Neutrophil (primary cell): ENCODE measurements around the gene PLXNA2.

Experiments used
- H3K27ac ChIP-seq: fragments of 200-600 bp; sonication (generic); 2 replicates; pipeline ENCODE4 v1.5.1; 2016; ENCODE audit warnings: mild to moderate bottlenecking, moderate library complexity
- H3K27me3 ChIP-seq: fragments of 200-600 bp; sonication (generic); 2 replicates; pipeline ENCODE4 v1.6.0; 2016; ENCODE audit warnings: mild to moderate bottlenecking
- H3K36me3 ChIP-seq: fragments of 200-600 bp; sonication (generic); 2 replicates; pipeline ENCODE4 v1.5.1; 2017
- H3K4me1 ChIP-seq, 2 experiments: fragments of 200-600 bp in 1 of 2; sonication (generic) in 1 of 2; 1 replicate in 1 of 2; 2 replicates in 1 of 2; pipeline versions ENCODE4 v1.5.1 to v1.6.1; 2013 to 2016; ENCODE audit warnings: low read depth in 1 of 2, low read length in 1 of 2, mild to moderate bottlenecking in 1 of 2, moderate library complexity in 1 of 2; ENCODE audit not compliant: control insufficient read depth in 1 of 2, insufficient read depth in 1 of 2
- H3K4me3 ChIP-seq, 2 experiments: fragments of 200-600 bp in 1 of 2; sonication (generic) in 1 of 2; 1 replicate in 1 of 2; 2 replicates in 1 of 2; pipeline ENCODE4 v1.5.1; 2013 to 2016; ENCODE audit warnings: low read depth in 1 of 2, low read length in 1 of 2, mild to moderate bottlenecking in 1 of 2, moderate library complexity in 1 of 2
- H3K9me3 ChIP-seq: fragments of 200-600 bp; sonication (generic); 2 replicates; pipeline ENCODE4 v1.5.1; 2016
- TF ChIP-seq, protein P1 (sequence below): fragments of 200-600 bp; sonication (generic); IDR thresholded peaks from 2 replicates; pipeline ENCODE4 v1.5.1; 2016; ENCODE audit warnings: antibody characterized with exemption

Gene PLXNA2

DNA sequence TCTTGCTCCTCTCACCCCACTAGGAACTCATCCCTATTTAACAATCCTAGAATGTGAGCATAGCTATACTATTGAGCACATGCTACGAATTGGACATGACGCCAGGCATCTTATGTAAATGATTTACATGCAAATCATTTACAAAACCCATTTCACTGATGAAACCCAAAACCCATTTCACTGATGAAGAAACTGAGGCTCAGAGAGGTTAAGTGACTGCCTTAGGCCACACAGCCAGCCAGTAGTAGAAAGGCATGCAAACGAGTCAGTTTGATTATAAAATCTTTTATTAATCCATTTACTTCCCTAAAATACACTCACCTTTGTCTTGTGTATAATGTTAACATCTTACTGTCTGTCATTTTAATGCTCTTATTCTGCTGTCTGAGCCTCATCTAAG lies 87.9 kb downstream of the PLXNA2 start:
- no peaks in the 10 kb centered on the region for H3K9me3 ChIP-seq
- H3K4me3 ChIP-seq: no peak overlapping the region
- TF ChIP-seq, protein P1, sequence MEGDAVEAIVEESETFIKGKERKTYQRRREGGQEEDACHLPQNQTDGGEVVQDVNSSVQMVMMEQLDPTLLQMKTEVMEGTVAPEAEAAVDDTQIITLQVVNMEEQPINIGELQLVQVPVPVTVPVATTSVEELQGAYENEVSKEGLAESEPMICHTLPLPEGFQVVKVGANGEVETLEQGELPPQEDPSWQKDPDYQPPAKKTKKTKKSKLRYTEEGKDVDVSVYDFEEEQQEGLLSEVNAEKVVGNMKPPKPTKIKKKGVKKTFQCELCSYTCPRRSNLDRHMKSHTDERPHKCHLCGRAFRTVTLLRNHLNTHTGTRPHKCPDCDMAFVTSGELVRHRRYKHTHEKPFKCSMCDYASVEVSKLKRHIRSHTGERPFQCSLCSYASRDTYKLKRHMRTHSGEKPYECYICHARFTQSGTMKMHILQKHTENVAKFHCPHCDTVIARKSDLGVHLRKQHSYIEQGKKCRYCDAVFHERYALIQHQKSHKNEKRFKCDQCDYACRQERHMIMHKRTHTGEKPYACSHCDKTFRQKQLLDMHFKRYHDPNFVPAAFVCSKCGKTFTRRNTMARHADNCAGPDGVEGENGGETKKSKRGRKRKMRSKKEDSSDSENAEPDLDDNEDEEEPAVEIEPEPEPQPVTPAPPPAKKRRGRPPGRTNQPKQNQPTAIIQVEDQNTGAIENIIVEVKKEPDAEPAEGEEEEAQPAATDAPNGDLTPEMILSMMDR: no peak
- H3K27ac ChIP-seq: no peak overlapping the region
- no peaks in the 10 kb centered on the region for H3K4me1 ChIP-seq
- H3K27me3 ChIP-seq: peaks cover 11% of the 10 kb centered on the region
- H3K36me3 ChIP-seq: no peaks in the 10 kb centered on the region

DNA sequence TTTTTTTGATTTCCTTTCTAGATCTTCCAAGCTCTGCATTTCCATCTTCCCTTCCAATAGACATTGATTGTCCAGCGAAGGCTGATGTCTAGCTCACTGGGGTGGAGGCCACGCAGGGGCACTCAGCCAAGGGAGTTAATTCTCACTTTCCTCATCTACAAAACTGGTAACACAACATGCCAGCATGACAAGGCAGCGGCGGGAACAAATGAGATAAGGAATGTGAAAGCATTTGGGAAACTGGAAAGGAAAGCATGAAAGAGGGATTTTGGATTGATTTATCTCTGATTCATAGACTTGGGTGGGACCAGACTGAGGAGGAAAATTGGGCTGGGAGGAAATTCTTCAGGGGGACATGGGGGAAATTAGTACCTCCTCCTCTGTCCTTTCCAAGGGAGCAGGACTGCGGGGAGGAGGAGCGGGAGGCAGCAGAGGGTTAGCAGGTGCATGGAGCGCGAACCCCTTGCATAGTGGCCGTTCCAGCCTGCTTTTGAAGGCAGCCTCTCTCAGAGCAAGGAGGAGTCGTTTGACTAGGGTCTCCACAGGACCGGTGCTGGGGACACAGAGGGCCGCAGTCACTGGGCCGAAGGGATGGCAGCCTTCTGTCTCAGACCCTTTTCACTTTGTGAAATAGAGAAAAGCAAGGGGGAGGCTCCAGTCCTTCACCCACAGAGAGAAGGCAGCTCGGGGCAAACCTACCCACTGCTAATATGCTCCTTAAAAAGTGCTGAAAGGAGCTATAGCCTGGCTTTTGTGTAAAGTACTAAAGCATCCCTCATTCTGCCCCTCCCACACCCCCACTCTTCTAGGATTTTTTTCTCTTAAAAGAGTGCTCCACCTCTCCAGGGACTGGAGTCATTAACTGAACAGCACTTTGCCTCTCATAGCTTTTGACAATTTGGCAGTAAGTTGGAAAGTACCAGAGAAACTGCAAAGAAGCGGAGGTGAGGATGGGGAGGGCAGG lies 89.2 kb downstream of the PLXNA2 start:
- no peak overlapping the region for H3K27ac ChIP-seq
- TF ChIP-seq, protein P1: no peak
- no peaks in the 10 kb centered on the region for H3K36me3 ChIP-seq
- H3K4me1 ChIP-seq: no peaks in the 10 kb centered on the region
- no peak overlapping the region for H3K4me3 ChIP-seq
- H3K27me3 ChIP-seq: peaks cover 13% of the 10 kb centered on the region
- no peaks in the 10 kb centered on the region for H3K9me3 ChIP-seq

DNA sequence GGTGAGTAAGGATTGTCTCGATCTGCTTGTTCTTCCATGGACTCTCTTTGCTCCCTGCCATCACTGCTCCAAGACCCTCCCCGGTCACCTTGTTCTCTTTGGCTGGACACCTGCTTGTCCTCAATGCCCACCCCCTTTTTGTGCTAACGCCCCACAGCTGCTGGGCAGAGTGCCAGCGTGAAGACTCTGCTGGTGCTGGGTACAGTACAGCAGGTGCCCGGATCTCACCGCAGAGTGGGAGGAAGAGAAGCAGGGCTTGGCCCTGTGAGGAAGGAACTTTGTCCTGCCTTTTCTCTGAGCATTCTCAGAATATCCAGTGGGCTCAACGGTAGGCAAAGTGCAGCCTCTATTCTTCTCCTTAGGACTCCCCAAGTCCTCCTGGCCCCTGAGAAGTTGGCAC lies 90.1 kb downstream of the PLXNA2 start:
- H3K4me1 ChIP-seq: no peaks in the 10 kb centered on the region
- no peaks in the 10 kb centered on the region for H3K36me3 ChIP-seq
- no peak overlapping the region for H3K4me3 ChIP-seq
- H3K27me3 ChIP-seq: peaks cover 12% of the 10 kb centered on the region
- H3K9me3 ChIP-seq: no peaks in the 10 kb centered on the region
- no peak overlapping the region for H3K27ac ChIP-seq
- TF ChIP-seq, protein P1: no peak

DNA sequence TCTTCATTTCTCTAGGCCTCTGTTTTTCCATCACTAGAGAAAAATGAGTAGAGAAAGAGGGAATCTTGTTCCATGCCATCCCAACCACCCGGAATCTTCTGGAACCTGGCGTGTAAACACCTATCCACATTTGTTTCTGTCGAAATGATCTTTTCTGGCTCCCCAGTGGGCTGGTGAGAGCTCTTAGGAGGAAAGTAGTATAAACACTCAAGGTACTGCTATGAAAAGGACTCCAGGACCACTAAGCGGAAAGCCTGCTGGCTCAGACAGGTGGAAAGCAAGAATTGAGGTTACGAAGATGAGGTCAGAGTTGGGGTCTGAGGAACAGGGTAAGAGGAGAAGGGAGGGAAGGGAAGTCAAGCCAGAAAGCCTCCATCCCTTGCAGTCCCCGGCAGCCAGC lies 90.8 kb downstream of the PLXNA2 start:
- no peaks in the 10 kb centered on the region for H3K4me1 ChIP-seq
- TF ChIP-seq, protein P1: no peak
- no peak overlapping the region for H3K27ac ChIP-seq
- no peak overlapping the region for H3K4me3 ChIP-seq
- no peaks in the 10 kb centered on the region for H3K36me3 ChIP-seq
- H3K27me3 ChIP-seq: peaks cover 9% of the 10 kb centered on the region
- H3K9me3 ChIP-seq: no peaks in the 10 kb centered on the region

DNA sequence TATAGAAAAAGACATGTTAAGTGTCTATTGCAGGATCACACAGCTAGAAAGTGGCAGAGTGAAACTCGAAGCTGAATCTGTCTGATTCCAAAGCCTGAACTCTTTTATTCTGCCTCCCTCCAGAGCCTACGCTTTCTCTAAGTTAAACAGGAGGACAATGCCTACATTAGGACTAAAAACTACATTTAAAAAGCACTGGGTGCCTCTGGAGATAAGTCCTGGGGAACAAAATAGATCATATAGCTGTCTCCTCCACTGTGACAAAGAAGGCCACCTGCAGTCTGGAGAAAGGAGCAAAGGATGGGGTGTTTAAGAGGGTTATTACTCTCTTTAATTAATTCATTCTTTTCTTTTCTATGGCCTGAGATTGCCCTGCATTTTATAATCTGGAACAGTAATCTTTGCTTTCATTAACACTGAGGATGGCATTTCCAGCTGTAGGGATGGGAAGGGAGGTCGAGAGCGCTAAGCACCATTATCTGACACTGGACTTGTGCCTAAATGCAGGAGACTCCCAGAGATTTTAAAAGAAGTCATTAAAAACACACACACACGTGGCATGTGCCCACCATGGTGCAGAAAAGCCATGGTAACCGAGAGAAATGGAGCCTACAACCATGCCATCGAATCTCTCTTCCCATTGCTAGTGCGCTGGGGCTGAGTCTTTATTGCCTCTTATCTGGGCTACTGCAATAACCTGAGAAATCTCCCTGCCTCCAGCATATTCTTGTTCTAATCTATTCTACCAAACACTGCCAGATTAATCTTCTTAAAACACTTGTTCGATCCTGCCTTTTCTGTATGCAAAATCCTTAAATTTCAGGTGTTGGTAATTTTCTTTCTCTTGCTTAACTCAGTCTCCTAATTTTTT lies 92.2 kb downstream of the PLXNA2 start:
- no peaks in the 10 kb centered on the region for H3K9me3 ChIP-seq
- H3K36me3 ChIP-seq: no peaks in the 10 kb centered on the region
- H3K4me3 ChIP-seq: no peak overlapping the region
- H3K27me3 ChIP-seq: peaks cover 9% of the 10 kb centered on the region
- TF ChIP-seq, protein P1: no peak
- H3K27ac ChIP-seq: no peak overlapping the region
- no peaks in the 10 kb centered on the region for H3K4me1 ChIP-seq
